A549 (cell line): Measurements from ENCODE around the gene COPB1. TPM values are rescaled to one million over a fixed set of nuclear protein-coding genes. Genes with fewer than 3 reads are reported as not detected.

ENCODE experiments used
- ATAC-seq, 2 experiments: fragments of 200-7000 bp in 1 of 2; fragments of >200 bp in 1 of 2; cut with Nextera tagmentation in 1 of 2; cut with Tn5 transposase in 1 of 2; 3 replicates each; pipeline versions ENCODE4 v1.8.0 to v1.9.1; 2018 to 2020; ENCODE audit warnings: mild to moderate bottlenecking in 1 of 2, moderate library complexity in 1 of 2
- CTCF ChIA-PET: fragments of 300-600 bp; sonication (Branson Sonifier 250); formaldehyde crosslinking; extraction: SDS; loops from one replicate; lab custom pipeline; 2021; ENCODE audit warnings: antibody characterized with exemption, inconsistent platforms; lab: Yijun Ruan, JAX
- POLR2A ChIA-PET: fragments of 350-600 bp; formaldehyde crosslinking; extraction: SDS; loops from one replicate; lab custom pipeline; 2021; ENCODE audit warnings: antibody characterized with exemption, inconsistent platforms; lab: Yijun Ruan, JAX
- DNase-seq, 2 experiments: peaks; one replicate each; pipeline versions ENCODE4 v3.0.0 to v3.0.0-alpha.2; 2011 to 2016; ENCODE audit warnings: low read depth in 1 of 2, low spot score in 1 of 2
- FAIRE-seq: peaks from 2 replicates; lab custom pipeline; 2011; peaks lifted over from hg19 to GRCh38; lab: Jason Lieb, UNC
- H3K27ac ChIP-seq, 2 experiments: fragments of >200 bp; sonication (Bioruptor Twin); formaldehyde crosslinking; 3 replicates each; pipeline ENCODE4 v1.5.1; 2016 to 2017
- H3K4me1 ChIP-seq: fragments of >200 bp; sonication (Bioruptor Twin); formaldehyde crosslinking; 3 replicates; pipeline ENCODE4 v1.6.1; 2016
- H3K4me2 ChIP-seq: fragments of >200 bp; sonication (Bioruptor Twin); formaldehyde crosslinking; 3 replicates; pipeline ENCODE4 v1.6.1; 2016
- H3K4me3 ChIP-seq: fragments of >200 bp; sonication (Bioruptor Twin); formaldehyde crosslinking; 3 replicates; pipeline ENCODE4 v1.5.1; 2016
- H3K9me3 ChIP-seq: fragments of >200 bp; sonication (Bioruptor Twin); formaldehyde crosslinking; 3 replicates; pipeline ENCODE4 v1.6.1; 2016
- CEBPB ChIP-seq, 2 experiments: fragments of >200 bp in 1 of 2; sonication (Bioruptor Twin) in 1 of 2; formaldehyde crosslinking in 1 of 2; IDR thresholded peaks; 2 replicates each; pipeline ENCODE4 v1.6.1; 2012 to 2016
- ELK1 ChIP-seq: fragments of 150-350 bp; IDR thresholded peaks from 2 replicates; pipeline ENCODE4 v1.6.1; 2014; ENCODE audit warnings: low read depth, mild to moderate bottlenecking, low read length
- JUN ChIP-seq, 2 experiments: fragments of >200 bp; sonication (Bioruptor Twin); formaldehyde crosslinking; IDR thresholded peaks; 2 replicates in 1 of 2; 3 replicates in 1 of 2; pipeline ENCODE4 v1.6.1; 2016 to 2017
- JUNB ChIP-seq: fragments of >200 bp; sonication (Bioruptor Twin); formaldehyde crosslinking; IDR thresholded peaks from 2 replicates; pipeline ENCODE4 v1.6.1; 2016
- KDM5A ChIP-seq: fragments of 200-600 bp; sonication (generic); IDR thresholded peaks from 2 replicates; pipeline ENCODE4 v1.6.1; 2016; ENCODE audit warnings: antibody characterized with exemption, mild to moderate bottlenecking
- MAX ChIP-seq: IDR thresholded peaks from 2 replicates; pipeline ENCODE4 v1.6.1; 2012
- POLR2AphosphoS2 ChIP-seq: conservative IDR thresholded peaks from 2 replicates; pipeline ENCODE4 v1.6.1; 2012; ENCODE audit warnings: low read length, improper control_type of control experiment, inconsistent platforms
- SREBF2 ChIP-seq: fragments of 450-650 bp; IDR thresholded peaks from 2 replicates; pipeline ENCODE4 v1.6.1; 2014; ENCODE audit warnings: mild to moderate bottlenecking, moderate library complexity
- USF2 ChIP-seq: fragments of 450-650 bp; IDR thresholded peaks from 2 replicates; pipeline ENCODE4 v1.6.1; 2014; ENCODE audit warnings: antibody characterized with exemption
- WGBS: methylation state at CpG from one replicate; pipeline ENCODE4 v1.1.6; 2017; ENCODE audit errors: missing lambda C conversion rate; 5-methylcytosine and 5-hydroxymethylcytosine counted together
- polyA plus RNA-seq, 4 experiments: library from polyadenylated mRNA; depleted of rRNA in 3 of 4; stranded (reverse); fragments of >200 nt; fragmentation: RNase III in 1 of 4; extraction: RNeasy Plus Mini Kit Qiagen cat#74134 plus additional on column Dnase treatment in 1 of 4; gene quantifications; 2 replicates in 3 of 4; 3 replicates in 1 of 4; pipeline ENCODE4 v1.2.3, GENCODE V29; 2011 to 2017
- small RNA-seq, 6 experiments: library from RNA; depleted of rRNA; stranded (forward); fragments of <200 nt; gene quantifications; one replicate each; pipeline ENCODE3, GENCODE V24; 2012
- TF ChIP-seq, protein P1 (sequence below): IDR thresholded peaks from 2 replicates; pipeline ENCODE4 v1.6.1; 2012

COPB1 gene
- polyA plus RNA-seq, 2 of the 4 experiments (the other 2 are of a cell fraction), result 128 to 232 TPM

GRCh38 chr11:14409891-14410290, 89.7 kb downstream of the COPB1 start (continued):
- TF ChIP-seq JUN (IDR thresholded peaks at IDR 0.05), result no peak
- TF ChIP-seq MAX, result no peak

- no peak for FAIRE-seq
- no peak overlapping the region for H3K4me3 ChIP-seq
- ChIA-PET POLR2A (no interaction called here), CTCF (interaction anchor here (1.0 to 3.5 kb wide), 4 partner anchors 10 to 108 kb away, joined by 3 to 14 read pairs (median 8); no protein-coding TSS in a partner anchor)
- 96% methylated on average over 2 of the region's 2 CpGs for WGBS
- no peak overlapping the region for H3K4me2 ChIP-seq
- no peaks in the 10 kb centered on the region for H3K9me3 ChIP-seq
- no peak for TF ChIP-seq POLR2AphosphoS2
- TF ChIP-seq KDM5A, result no peak
- no peak for TF ChIP-seq SREBF2
- no peak for TF ChIP-seq JUNB
- TF ChIP-seq ELK1, result no peak
- TF ChIP-seq USF2, result no peak
- no peak for TF ChIP-seq CEBPB (IDR thresholded peaks at IDR 0.05)
- TF ChIP-seq, protein P1, sequence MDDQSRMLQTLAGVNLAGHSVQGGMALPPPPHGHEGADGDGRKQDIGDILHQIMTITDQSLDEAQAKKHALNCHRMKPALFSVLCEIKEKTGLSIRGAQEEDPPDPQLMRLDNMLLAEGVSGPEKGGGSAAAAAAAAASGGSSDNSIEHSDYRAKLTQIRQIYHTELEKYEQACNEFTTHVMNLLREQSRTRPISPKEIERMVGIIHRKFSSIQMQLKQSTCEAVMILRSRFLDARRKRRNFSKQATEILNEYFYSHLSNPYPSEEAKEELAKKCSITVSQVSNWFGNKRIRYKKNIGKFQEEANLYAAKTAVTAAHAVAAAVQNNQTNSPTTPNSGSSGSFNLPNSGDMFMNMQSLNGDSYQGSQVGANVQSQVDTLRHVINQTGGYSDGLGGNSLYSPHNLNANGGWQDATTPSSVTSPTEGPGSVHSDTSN, result no peak
- no peak overlapping the region for H3K27ac ChIP-seq
- H3K4me1 ChIP-seq, result peaks cover 16% of the 10 kb centered on the region; the same call in 2 of the 3 replicates
- no peak for ATAC-seq
- no peak for DNase-seq
Measured at GRCh38 chr11:14408612-14409011, 91.0 kb downstream of the COPB1 start.

Small RNAs within 50 kb of the gene (small RNA-seq; reads per million reads assigned to genes)
- 0 to 0.43 (median 0) reads per million in 6 experiments for gene RNU7-49P

Other genes with a start within 250 kb of the COPB1 start
- 39.7 and 48.2 TPM in 2 replicates for gene RRAS2, start 140.6 kb downstream of the COPB1 start, polyA plus RNA-seq (2011; rRNA removed)
- gene RRAS2, start 140.6 kb downstream of the COPB1 start, polyA plus RNA-seq (2017; fragmentation: RNase III; extraction: RNeasy Plus Mini Kit Qiagen cat#74134 plus additional on column Dnase treatment), result 37.9 to 44.0 TPM (median 40.2 TPM) in 3 replicates
- gene PSMA1, start 20.6 kb upstream of the COPB1 start, polyA plus RNA-seq (2011; rRNA removed), result 317 and 370 TPM in 2 replicates
- gene PSMA1, start 20.6 kb upstream of the COPB1 start, polyA plus RNA-seq (2017; fragmentation: RNase III; extraction: RNeasy Plus Mini Kit Qiagen cat#74134 plus additional on column Dnase treatment), result 299 to 322 TPM (median 304 TPM) in 3 replicates
- 2.6 and 2.9 TPM in 2 replicates for gene PDE3B, start 144.0 kb upstream of the COPB1 start, polyA plus RNA-seq (2011; rRNA removed)
- gene PDE3B, start 144.0 kb upstream of the COPB1 start, polyA plus RNA-seq (2017; fragmentation: RNase III; extraction: RNeasy Plus Mini Kit Qiagen cat#74134 plus additional on column Dnase treatment), result 2.3 to 2.4 TPM (median 2.4 TPM) in 3 replicates